SK-N-SH (cell line): ENCODE data around the gene MBOAT2.

Source experiments
- CTCF ChIP-seq: fragments of 200-600 bp; sonication (generic); IDR thresholded peaks from 2 replicates; pipeline ENCODE4 v1.6.1; 2017; ENCODE audit warnings: antibody characterized with exemption, mild to moderate bottlenecking, moderate library complexity
- FOXM1 ChIP-seq: IDR thresholded peaks from 2 replicates; pipeline ENCODE4 v1.4.0; 2012; ENCODE audit warnings: low read depth, mild to moderate bottlenecking
- JUND ChIP-seq: IDR thresholded peaks from 2 replicates; pipeline ENCODE4 v1.4.0; 2012
- MXI1 ChIP-seq: IDR thresholded peaks from 2 replicates; pipeline ENCODE4 v1.6.1; 2012; ENCODE audit warnings: mild to moderate bottlenecking, low read depth, low read length, improper control_type of control experiment
- POLR2AphosphoS5 ChIP-seq: IDR thresholded peaks from 2 replicates; pipeline ENCODE4 v1.6.1; 2012; ENCODE audit warnings: low read depth, low read length
- RCOR1 ChIP-seq: fragments of 150-350 bp; IDR thresholded peaks from 2 replicates; pipeline ENCODE4 v1.6.1; 2017; ENCODE audit warnings: antibody characterized with exemption, low read length
- RXRA ChIP-seq: IDR thresholded peaks from 2 replicates; pipeline ENCODE4 v1.4.0; 2012; ENCODE audit warnings: low read depth, mild to moderate bottlenecking, borderline replicate concordance
- SMC3 ChIP-seq: IDR thresholded peaks from 2 replicates; pipeline ENCODE4 v1.6.1; 2012; ENCODE audit warnings: low read depth, low read length, improper control_type of control experiment
- USF2 ChIP-seq: fragments of 150-350 bp; IDR thresholded peaks from 2 replicates; pipeline ENCODE4 v1.6.1; 2017; ENCODE audit warnings: antibody characterized with exemption, low read length, low read depth, borderline replicate concordance
- YY1 ChIP-seq: IDR thresholded peaks from 2 replicates; pipeline ENCODE4 v1.4.0; 2012; ENCODE audit warnings: low read depth, mild to moderate bottlenecking
- TF ChIP-seq, protein P1 (sequence below): IDR thresholded peaks from 2 replicates; pipeline ENCODE4 v1.6.1; 2012; ENCODE audit warnings: mild to moderate bottlenecking, low read depth, low read length, moderate library complexity

DNA sequence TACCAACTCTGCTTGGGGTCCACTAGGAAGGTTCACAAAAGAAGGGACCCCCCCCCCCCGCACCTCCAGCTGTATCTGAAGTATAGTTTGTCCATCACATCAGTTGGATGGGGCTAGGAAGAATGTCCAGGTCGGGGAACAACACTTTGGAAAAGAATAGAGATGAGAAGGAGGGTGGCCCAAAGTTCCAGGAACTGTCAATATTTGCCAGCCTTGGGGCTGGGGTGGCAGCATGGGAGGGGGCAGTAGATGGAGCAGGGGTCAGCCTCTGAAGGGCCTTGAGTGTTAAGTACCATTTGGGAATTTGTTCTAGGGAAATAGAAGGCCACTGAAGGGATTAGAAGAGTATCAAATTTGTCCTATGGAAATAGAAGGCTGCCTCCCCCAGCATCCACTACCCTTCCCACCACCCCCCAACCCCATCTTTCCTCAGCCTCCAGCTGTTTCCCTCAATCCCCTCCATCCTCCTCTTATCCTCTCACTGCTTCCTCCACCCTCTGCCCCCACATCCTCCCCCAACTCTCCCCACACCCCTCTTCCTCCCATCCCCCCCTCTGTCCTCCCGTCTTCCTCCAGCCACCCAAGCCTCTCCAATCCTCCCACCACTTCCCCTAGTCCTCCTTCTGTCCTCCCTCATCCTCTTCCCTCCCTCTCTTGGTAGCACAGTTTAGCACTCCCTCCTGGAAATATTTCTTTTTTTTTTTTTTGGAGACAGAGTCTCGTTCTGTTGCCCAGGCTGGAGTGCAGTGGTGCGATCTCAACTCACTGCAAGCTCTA is 164.1 kb downstream of the MBOAT2 start:
- no peak for TF ChIP-seq CTCF
- TF ChIP-seq SMC3 = no peak
- no peak for TF ChIP-seq JUND
- no peak for TF ChIP-seq FOXM1
- no peak for TF ChIP-seq RXRA
- no peak for TF ChIP-seq YY1
- TF ChIP-seq USF2 = no peak
- no peak for TF ChIP-seq RCOR1
- TF ChIP-seq MXI1 = no peak
- no peak for TF ChIP-seq POLR2AphosphoS5
- TF ChIP-seq, protein P1, sequence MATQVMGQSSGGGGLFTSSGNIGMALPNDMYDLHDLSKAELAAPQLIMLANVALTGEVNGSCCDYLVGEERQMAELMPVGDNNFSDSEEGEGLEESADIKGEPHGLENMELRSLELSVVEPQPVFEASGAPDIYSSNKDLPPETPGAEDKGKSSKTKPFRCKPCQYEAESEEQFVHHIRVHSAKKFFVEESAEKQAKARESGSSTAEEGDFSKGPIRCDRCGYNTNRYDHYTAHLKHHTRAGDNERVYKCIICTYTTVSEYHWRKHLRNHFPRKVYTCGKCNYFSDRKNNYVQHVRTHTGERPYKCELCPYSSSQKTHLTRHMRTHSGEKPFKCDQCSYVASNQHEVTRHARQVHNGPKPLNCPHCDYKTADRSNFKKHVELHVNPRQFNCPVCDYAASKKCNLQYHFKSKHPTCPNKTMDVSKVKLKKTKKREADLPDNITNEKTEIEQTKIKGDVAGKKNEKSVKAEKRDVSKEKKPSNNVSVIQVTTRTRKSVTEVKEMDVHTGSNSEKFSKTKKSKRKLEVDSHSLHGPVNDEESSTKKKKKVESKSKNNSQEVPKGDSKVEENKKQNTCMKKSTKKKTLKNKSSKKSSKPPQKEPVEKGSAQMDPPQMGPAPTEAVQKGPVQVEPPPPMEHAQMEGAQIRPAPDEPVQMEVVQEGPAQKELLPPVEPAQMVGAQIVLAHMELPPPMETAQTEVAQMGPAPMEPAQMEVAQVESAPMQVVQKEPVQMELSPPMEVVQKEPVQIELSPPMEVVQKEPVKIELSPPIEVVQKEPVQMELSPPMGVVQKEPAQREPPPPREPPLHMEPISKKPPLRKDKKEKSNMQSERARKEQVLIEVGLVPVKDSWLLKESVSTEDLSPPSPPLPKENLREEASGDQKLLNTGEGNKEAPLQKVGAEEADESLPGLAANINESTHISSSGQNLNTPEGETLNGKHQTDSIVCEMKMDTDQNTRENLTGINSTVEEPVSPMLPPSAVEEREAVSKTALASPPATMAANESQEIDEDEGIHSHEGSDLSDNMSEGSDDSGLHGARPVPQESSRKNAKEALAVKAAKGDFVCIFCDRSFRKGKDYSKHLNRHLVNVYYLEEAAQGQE = no peak
